Stomach (tissue), 9 donors: Measurements from ENCODE around the gene PGR. TPM values are rescaled to one million over a fixed set of nuclear protein-coding genes. Genes with fewer than 3 reads are reported as not detected.

Source experiments
- DNase-seq, 2 donors: peaks; one replicate each; pipeline versions ENCODE4 v3.0.0 to v3.0.0-alpha.2; 2013 to 2019
- H3K27ac ChIP-seq, 5 donors: fragments of 200-600 bp in 4 of 5; sonication (generic) in 4 of 5; one replicate each; pipeline ENCODE4 v1.5.1; 2013 to 2019; ENCODE audit warnings: mild to moderate bottlenecking in 1 of 5, moderate library complexity in 1 of 5
- H3K27me3 ChIP-seq, 3 donors: fragments of 200-600 bp; sonication (generic); one replicate each; pipeline ENCODE4 v1.5.1; 2017 to 2019; ENCODE audit warnings: mixed run types in 1 of 3
- H3K36me3 ChIP-seq, 4 donors: fragments of 200-600 bp; sonication (generic); 1 replicate in 3 of 4; 2 replicates in 1 of 4; pipeline ENCODE4 v1.5.1; 2016 to 2019
- H3K4me1 ChIP-seq, 4 donors: fragments of 200-600 bp; sonication (generic); one replicate each; pipeline ENCODE4 v1.5.1; 2016 to 2019
- H3K4me3 ChIP-seq, 4 donors: fragments of 200-600 bp; sonication (generic) in 3 of 4; one replicate each; pipeline ENCODE4 v1.5.1; 2016 to 2019; ENCODE audit warnings: mild to moderate bottlenecking in 1 of 4
- H3K9me3 ChIP-seq, 4 donors: fragments of 200-600 bp; sonication (generic); one replicate each; pipeline ENCODE4 v1.5.1; 2016 to 2019
- EP300 ChIP-seq: sonication (generic); formaldehyde crosslinking; IDR thresholded peaks from one replicate; pipeline ENCODE4 v1.6.1; 2017; ENCODE audit warnings: antibody characterized with exemption
- POLR2A ChIP-seq, 4 donors: fragments of 450-650 bp; IDR thresholded peaks; one replicate each; pipeline ENCODE4 v1.6.1; 2016; ENCODE audit warnings: antibody characterized with exemption in 4 of 4, control low read depth in 2 of 4, mild to moderate bottlenecking in 1 of 4, moderate library complexity in 1 of 4
- POLR2AphosphoS5 ChIP-seq, 3 donors: sonication (generic); formaldehyde crosslinking; IDR thresholded peaks; one replicate each; pipeline ENCODE4 v1.6.1; 2016; ENCODE audit warnings: antibody characterized with exemption in 3 of 3
- WGBS, 5 donors: extraction: QIAGEN DNeasy Blood & Tissue Kit in 3 of 5; methylation state at CpG; one replicate each; pipeline versions ENCODE4 v1.1.5 to v1.1.7; 2013 to 2018; 5-methylcytosine and 5-hydroxymethylcytosine counted together
- intact Hi-C: fragments of 100-400 bp; cut with DNase I; formaldehyde crosslinking; loops from one replicate; pipeline ENCODE4 v1.15.1; 2023; ENCODE audit warnings: low total_unique reads
- polyA plus RNA-seq, 3 donors: library from polyadenylated mRNA; stranded (reverse); fragments of 200-250 nt; gene quantifications; one replicate each; pipeline ENCODE4 v1.2.3, GENCODE V29; 2013
- total RNA-seq, 5 donors: library from RNA; depleted of rRNA; stranded (reverse); fragments of >200 nt; gene quantifications; one replicate each; pipeline versions ENCODE4 v1.1.0 to v1.2.3, GENCODE V29; 2014 to 2016
- TF ChIP-seq, protein P1 (sequence below), 7 experiments: fragments of 450-650 bp in 4 of 7; fragments of 200-600 bp in 3 of 7; sonication (generic) in 3 of 7; IDR thresholded peaks; one replicate each; pipeline ENCODE4 v1.5.1; 2016 to 2019; ENCODE audit warnings: antibody characterized with exemption in 7 of 7, control low read depth in 2 of 7, mild to moderate bottlenecking in 1 of 7
- donor health status: healthy with polysubstance abuse.
- donor health status: Bipolar disorder and iron deficiency.
- donor health status: healthy.

Gene PGR
- total and polyA plus RNA-seq, 8 donors, result 0.03 to 8.2 (median 0.74) TPM

DNA sequence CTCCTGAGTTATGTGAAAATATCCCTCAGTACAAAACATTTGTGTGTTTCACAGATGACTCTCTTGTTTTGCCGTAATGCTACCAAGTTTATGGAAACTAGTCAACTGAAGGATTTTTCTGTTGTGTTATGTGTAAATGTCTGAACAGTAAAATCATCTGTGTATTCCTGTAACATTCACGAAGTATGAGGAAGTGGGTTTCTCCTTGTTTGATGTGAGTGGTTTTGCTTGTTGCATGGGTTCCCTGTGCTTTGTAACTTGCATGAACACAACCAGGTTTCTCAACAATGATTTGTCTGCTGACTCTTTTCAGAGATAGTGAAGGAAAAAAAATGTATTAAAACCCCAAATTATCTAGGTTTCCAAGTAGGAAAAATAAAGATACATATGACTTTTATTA lies 138.1 kb downstream of the PGR start:
- H3K4me1 ChIP-seq, result no peaks in the 10 kb centered on the region
- intact Hi-C loops, result no loop called here
- no peak for TF ChIP-seq EP300
- TF ChIP-seq POLR2AphosphoS5 (IDR thresholded peaks at IDR 0.05), result no peak
- no peak for TF ChIP-seq POLR2A (IDR thresholded peaks at IDR 0.05)
- TF ChIP-seq, protein P1, sequence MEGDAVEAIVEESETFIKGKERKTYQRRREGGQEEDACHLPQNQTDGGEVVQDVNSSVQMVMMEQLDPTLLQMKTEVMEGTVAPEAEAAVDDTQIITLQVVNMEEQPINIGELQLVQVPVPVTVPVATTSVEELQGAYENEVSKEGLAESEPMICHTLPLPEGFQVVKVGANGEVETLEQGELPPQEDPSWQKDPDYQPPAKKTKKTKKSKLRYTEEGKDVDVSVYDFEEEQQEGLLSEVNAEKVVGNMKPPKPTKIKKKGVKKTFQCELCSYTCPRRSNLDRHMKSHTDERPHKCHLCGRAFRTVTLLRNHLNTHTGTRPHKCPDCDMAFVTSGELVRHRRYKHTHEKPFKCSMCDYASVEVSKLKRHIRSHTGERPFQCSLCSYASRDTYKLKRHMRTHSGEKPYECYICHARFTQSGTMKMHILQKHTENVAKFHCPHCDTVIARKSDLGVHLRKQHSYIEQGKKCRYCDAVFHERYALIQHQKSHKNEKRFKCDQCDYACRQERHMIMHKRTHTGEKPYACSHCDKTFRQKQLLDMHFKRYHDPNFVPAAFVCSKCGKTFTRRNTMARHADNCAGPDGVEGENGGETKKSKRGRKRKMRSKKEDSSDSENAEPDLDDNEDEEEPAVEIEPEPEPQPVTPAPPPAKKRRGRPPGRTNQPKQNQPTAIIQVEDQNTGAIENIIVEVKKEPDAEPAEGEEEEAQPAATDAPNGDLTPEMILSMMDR (IDR thresholded peaks at IDR 0.05), result no peak
- no peak for DNase-seq
- no peak overlapping the region for H3K4me3 ChIP-seq
- H3K36me3 ChIP-seq, result peaks cover 0 to 21% (median 9%) of the 10 kb centered on the region in 4 donors
- H3K9me3 ChIP-seq, result no peaks in the 10 kb centered on the region
- WGBS, 5 donors, result 70 to 81% (median 74%) methylated on average over 2 of the region's 2 CpGs
- no peaks in the 10 kb centered on the region for H3K27me3 ChIP-seq
- no peak overlapping the region for H3K27ac ChIP-seq

DNA sequence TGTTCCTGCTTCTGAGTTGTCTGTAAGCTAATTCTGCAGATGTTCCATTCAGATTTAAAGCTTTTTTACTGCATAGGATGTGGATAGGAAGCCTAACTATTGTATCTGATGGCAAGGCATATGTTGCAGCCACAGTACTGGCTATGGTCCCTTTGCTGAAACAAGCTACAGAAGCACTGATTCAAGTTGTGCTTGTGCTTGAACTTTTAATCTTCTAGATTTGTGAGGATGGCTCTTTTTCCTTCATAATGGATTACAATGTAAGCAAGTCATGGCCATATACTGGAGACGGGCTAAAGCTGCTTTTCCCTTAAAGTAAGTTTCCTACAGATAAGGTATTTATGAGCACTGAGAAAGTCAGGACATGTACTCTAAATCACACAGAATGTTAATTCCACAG lies 138.7 kb downstream of the PGR start:
- H3K4me1 ChIP-seq, result no peaks in the 10 kb centered on the region
- no peak overlapping the region for H3K27ac ChIP-seq
- no peaks in the 10 kb centered on the region for H3K9me3 ChIP-seq
- 90 to 97% (median 93%) methylated on average over 1 of the region's 1 CpG for WGBS, 5 donors
- H3K36me3 ChIP-seq, result peaks cover 0 to 27% (median 11%) of the 10 kb centered on the region in 4 donors
- DNase-seq, result no peak
- no peak for TF ChIP-seq POLR2A (IDR thresholded peaks at IDR 0.05)
- H3K27me3 ChIP-seq, result no peaks in the 10 kb centered on the region
- intact Hi-C loops, result no loop called here
- H3K4me3 ChIP-seq, result no peak overlapping the region

DNA sequence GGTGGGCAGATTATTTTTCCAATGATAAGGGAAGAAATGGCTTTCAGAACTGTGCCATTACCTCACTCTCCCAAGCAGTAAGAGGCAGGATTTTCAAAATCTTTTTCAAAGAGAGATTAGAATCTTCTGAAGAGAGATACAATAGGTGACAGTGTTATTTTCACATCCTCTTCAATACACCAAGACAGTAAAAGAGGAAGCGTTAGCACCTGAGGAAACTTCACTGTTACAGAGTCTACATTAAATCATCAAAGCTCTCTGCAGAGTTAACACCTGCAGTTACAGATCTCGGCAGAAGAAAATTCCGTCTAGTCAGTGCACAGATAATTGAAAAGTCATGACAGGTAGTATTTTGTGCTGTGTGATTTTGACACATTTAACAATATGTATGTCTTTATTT lies 144.9 kb downstream of the PGR start:
- TF ChIP-seq POLR2AphosphoS5 (IDR thresholded peaks at IDR 0.05), result no peak
- TF ChIP-seq EP300, result no peak
- no peak for TF ChIP-seq POLR2A (IDR thresholded peaks at IDR 0.05)
- TF ChIP-seq, protein P1 (IDR thresholded peaks at IDR 0.05), result no peak

DNA sequence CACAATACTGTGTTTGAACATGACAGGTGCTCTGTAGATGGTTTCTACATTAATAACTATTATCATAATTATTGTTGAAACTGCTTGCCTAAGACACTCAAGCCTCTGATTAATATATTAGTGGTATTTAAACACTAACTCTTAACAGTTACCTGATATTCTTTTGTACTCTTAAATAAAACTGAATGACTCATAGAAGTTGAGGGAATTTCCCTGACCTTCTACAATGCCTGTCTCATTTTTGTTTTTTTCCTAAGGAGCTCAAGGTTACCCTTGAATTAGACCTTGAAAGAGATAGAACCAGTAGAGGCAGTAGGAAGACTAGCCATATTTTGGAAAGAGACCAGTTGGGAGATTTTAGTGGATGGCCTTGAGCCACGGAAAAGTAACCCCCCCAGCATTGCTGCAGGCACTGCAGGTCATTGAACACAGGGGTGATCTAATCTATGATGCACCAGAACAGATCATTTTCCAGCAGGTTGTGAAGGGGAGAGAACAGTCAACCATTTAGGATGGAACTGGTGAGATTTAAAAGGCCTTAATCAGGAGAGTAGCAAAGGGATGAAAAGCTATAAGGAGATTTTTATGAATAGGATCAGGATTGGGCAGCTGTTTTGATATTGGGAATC lies 148.3 kb downstream of the PGR start:
- TF ChIP-seq POLR2AphosphoS5 (IDR thresholded peaks at IDR 0.05) (no peak), POLR2A (IDR thresholded peaks at IDR 0.05) (no peak), EP300 (no peak)
- TF ChIP-seq, protein P1 (IDR thresholded peaks at IDR 0.05), result no peak
- no peak for DNase-seq
- H3K36me3 ChIP-seq, result peaks cover 0 to 63% (median 40%) of the 10 kb centered on the region in 4 donors
- no peak overlapping the region for H3K27ac ChIP-seq
- intact Hi-C loops, result no loop called here
- no peaks in the 10 kb centered on the region for H3K9me3 ChIP-seq
- no peaks in the 10 kb centered on the region for H3K4me1 ChIP-seq
- 74 to 88% (median 81%) methylated on average over 1 of the region's 1 CpG for WGBS, 5 donors
- H3K27me3 ChIP-seq, result no peaks in the 10 kb centered on the region
- no peak overlapping the region for H3K4me3 ChIP-seq

More for the DNA sequence above, 144.9 kb downstream of the PGR start:
- H3K4me3 ChIP-seq, result no peak overlapping the region
- DNase-seq, result no peak
- H3K27me3 ChIP-seq, result no peaks in the 10 kb centered on the region
- no peak overlapping the region for H3K27ac ChIP-seq
- intact Hi-C loops, result no loop called here
- no peaks in the 10 kb centered on the region for H3K9me3 ChIP-seq
- 91 to 93% (median 92%) methylated on average over 3 of the region's 3 CpGs for WGBS, 5 donors
- no peaks in the 10 kb centered on the region for H3K4me1 ChIP-seq
- H3K36me3 ChIP-seq, result peaks cover 0 to 51% (median 17%) of the 10 kb centered on the region in 4 donors

DNA sequence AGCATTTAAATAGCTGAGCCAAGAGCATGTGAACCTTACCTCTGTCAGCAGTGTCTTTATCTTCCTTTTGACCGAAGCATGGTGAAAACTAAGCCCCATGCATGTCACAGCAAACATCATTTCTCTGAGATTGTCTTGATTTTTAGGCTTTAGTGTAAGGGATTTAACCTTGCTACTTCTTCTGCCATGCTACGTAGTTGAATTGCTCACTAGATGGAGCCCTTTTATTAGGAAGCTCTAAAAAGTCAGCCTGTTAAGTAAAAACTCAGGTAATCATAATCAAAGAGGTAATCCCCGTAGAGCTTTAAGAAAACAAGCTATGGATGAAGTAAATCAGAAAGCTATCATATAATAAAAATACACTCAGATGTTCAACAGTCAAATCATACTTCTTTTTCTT lies 149.5 kb downstream of the PGR start:
- Histone ChIP-seq H3K27me3 (no peaks in the 10 kb centered on the region), H3K9me3 (no peaks in the 10 kb centered on the region), H3K4me3 (no peak overlapping the region), H3K27ac (no peak overlapping the region), H3K4me1 (no peaks in the 10 kb centered on the region), H3K36me3 (peaks cover 0 to 65% (median 47%) of the 10 kb centered on the region in 4 donors)
- WGBS, 5 donors, result 82 to 88% (median 87%) methylated on average over 3 of the region's 3 CpGs
- peak in 1 of 2 donors; percentile 20 for DNase-seq
- intact Hi-C loops, result no loop called here
- TF ChIP-seq EP300 (no peak), POLR2A (IDR thresholded peaks at IDR 0.05) (no peak), POLR2AphosphoS5 (IDR thresholded peaks at IDR 0.05) (no peak)
- TF ChIP-seq, protein P1 (IDR thresholded peaks at IDR 0.05), result no peak
